A549 treated with GW870086 at 1 μM for 4 hours (cell line): ENCODE measurements around the gene DDX4. TPM values are rescaled to one million over a fixed set of nuclear protein-coding genes. Genes with fewer than 3 reads are reported as not detected.

Source experiments
- total RNA-seq: library from RNA; stranded (reverse); fragments of 200-300 nt; extraction: Qiagen RNA extraction; gene quantifications from 5 replicates; pipeline ENCODE4 v1.2.3, GENCODE V29; 2022; ENCODE audit warnings: low read depth

Gene DDX4
- total RNA-seq, result not detected in 5 replicates

GRCh38 chr5:55737793-55738192, at the start of gene DDX4:
Gene DDX4 (plus strand): TSS chr5:55738061. CDS start chr5:55738964, 903 bp downstream.

GRCh38 chr5:55712023-55712859, 25.6 kb upstream of the DDX4 start, which contains the start of gene SLC38A9:
Gene SLC38A9 (minus strand): TSS chr5:55712324. CDS start chr5:55697958, 14,366 bp downstream.

GRCh38 chr5:55850839-55851674, 113.2 kb downstream of the DDX4 start, which contains the start of gene IL31RA:
Gene IL31RA (plus strand): TSS chr5:55851357. CDS start chr5:55851571, 214 bp downstream.

Other genes starting within 250 kb of the DDX4 start
- 37.8 to 42.9 TPM (median 38.3 TPM) in 5 replicates for gene PLPP1, start 203.1 kb upstream of the DDX4 start, total RNA-seq
- gene SLC38A9, start 25.7 kb upstream of the DDX4 start, total RNA-seq, result 19.2 to 32.6 TPM (median 25.3 TPM) in 5 replicates
- 1.2 to 1.8 TPM (median 1.5 TPM) in 5 replicates for gene IL31RA, start 113.3 kb downstream of the DDX4 start, total RNA-seq